ENCODE data around the gene AMDHD1. TPM values are rescaled to one million over a fixed set of nuclear protein-coding genes. Genes with fewer than 3 reads are reported as not detected.

AMDHD1 gene
- total RNA-seq, 8 experiments from 2014 or later, result 0.27 to 9.9 (median 1.2) TPM

- peak in 3 of 8 experiments; percentile 31 to 56 (median 52) for ATAC-seq (replicated peaks in 6 of 8)
- WGBS, 10 experiments, result 0 to 100% (median 39%) methylated on average over 1 to 3 of the region's 4 CpGs; no CpG with 5 or more reads in 3 of the 10 experiments
- H3K27ac ChIP-seq, result no peak overlapping the region
- in situ Hi-C loops (cut with MboI; ENCODE audit: low pct_unique_long_range_greater_than_20kb in 2 of 9, low sequenced_read_pairs in 9 of 9, unreplicated experiment in 9 of 9), result no loop called here
- no peak overlapping the region for H3K4me3 ChIP-seq
- peaks cover 10 to 11% of the 10 kb centered on the region in 2 donors for H3K4me1 ChIP-seq (replicated peaks in 1 of 2)
These were observed 29.8 kb downstream of the AMDHD1 start for GRCh38 chr12:95972832-95973456.

- ATAC-seq (replicated peaks in 6 of 8), result no peak
- Histone ChIP-seq H3K4me1 (replicated peaks in 1 of 2) (peaks cover 10 to 11% of the 10 kb centered on the region in 2 donors), H3K4me3 (no peak overlapping the region), H3K27ac (no peak overlapping the region)
- 84 to 100% (median 92%) methylated on average over 1 to 2 of the region's 2 CpGs; no CpG with 5 or more reads in 1 of the 10 experiments for WGBS, 10 experiments
- in situ Hi-C loops (cut with MboI; ENCODE audit: low pct_unique_long_range_greater_than_20kb in 2 of 9, low sequenced_read_pairs in 9 of 9, unreplicated experiment in 9 of 9), result no loop called here
These were observed 31.2 kb downstream of the AMDHD1 start for GRCh38 chr12:95974358-95974757.

GRCh38 chr12:95975491-95975890 lies 32.4 kb downstream of the AMDHD1 start:
- in situ Hi-C loops (cut with MboI; ENCODE audit: low pct_unique_long_range_greater_than_20kb in 2 of 9, low sequenced_read_pairs in 9 of 9, unreplicated experiment in 9 of 9), result loop anchor here in 2 of 9 experiments (25.0 kb wide), 2 partner anchors 363 to 388 kb away; no protein-coding TSS in a partner anchor
- Histone ChIP-seq H3K27ac (no peak overlapping the region), H3K4me3 (no peak overlapping the region), H3K4me1 (replicated peaks in 1 of 2) (peaks cover 10 to 11% of the 10 kb centered on the region in 2 donors)
- ATAC-seq (replicated peaks in 6 of 8), result no peak
- 53 to 100% (median 92%) methylated on average over 1 to 4 of the region's 4 CpGs for WGBS, 10 experiments

DNA sequence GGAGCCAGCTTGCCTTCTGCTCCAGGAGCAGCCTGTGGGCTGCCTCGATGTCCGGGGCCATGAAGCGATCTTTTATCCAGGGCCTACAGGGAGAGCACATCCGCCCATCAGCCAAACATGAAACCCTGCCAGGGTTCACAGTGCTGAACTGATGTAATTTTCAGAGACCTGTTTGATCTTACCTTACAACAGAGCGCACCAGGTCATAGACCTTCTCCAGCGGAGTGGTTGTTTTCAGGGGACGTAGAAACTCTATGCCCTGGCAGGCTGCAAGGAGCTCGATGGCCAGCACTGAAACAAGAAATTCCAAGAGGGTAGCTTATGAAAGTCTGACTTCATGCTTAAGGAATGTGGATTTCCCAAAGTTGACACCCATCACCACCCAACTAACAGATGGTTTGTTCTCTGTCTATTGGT lies 33.3 kb downstream of the AMDHD1 start:
- WGBS, 10 experiments, result 73 to 100% (median 90%) methylated on average over 1 to 8 of the region's 8 CpGs; no CpG with 5 or more reads in 2 of the 10 experiments
- ATAC-seq (replicated peaks in 6 of 8), result peak in 3 of 8 experiments; percentile 37 to 81 (median 54)
- H3K4me1 ChIP-seq (replicated peaks in 1 of 2), result peaks cover 10 to 11% of the 10 kb centered on the region in 2 donors
- in situ Hi-C loops (cut with MboI; ENCODE audit: low pct_unique_long_range_greater_than_20kb in 2 of 9, low sequenced_read_pairs in 9 of 9, unreplicated experiment in 9 of 9), result loop anchor here in 2 of 9 experiments (25.0 kb wide), 2 partner anchors 364 to 389 kb away; no protein-coding TSS in a partner anchor
- H3K27ac ChIP-seq, result no peak overlapping the region
- H3K4me3 ChIP-seq, result no peak overlapping the region

DNA sequence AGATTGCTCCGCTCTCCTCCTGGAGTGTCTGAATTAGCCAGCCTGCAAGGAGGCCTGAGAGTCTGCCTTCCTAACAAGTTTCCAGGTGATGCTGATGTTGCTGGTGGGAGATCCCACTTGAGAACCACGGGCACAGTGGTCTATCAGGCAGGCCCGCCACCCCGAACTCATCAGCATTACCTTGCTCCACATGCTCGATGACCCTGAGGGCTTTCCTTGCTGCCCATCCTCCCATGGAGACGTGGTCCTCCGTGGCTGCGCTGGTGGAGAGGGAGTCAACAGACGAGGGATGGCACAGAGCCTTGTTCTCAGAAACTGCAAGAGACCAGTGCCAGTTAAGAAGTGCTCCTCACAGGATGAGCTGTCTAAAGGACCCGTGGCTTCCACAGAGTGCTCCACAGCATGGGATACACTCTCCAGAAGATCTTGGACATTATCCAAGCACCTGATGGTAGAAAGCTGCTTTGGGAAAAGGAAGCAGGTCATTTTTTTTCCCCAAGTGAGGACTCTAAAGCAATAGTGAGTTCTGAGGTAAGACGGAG lies 34.7 kb downstream of the AMDHD1 start:
- in situ Hi-C loops (cut with MboI; ENCODE audit: low pct_unique_long_range_greater_than_20kb in 2 of 9, low sequenced_read_pairs in 9 of 9, unreplicated experiment in 9 of 9), result loop anchor here in 2 of 9 experiments (25.0 kb wide), 2 partner anchors 366 to 391 kb away; no protein-coding TSS in a partner anchor
- Histone ChIP-seq H3K4me1 (replicated peaks in 1 of 2) (peaks cover 6 to 8% of the 10 kb centered on the region in 2 donors), H3K27ac (no peak overlapping the region), H3K4me3 (no peak overlapping the region)
- WGBS, 10 experiments, result 54 to 100% (median 84%) methylated on average over 1 to 8 of the region's 11 CpGs; no CpG with 5 or more reads in 2 of the 10 experiments
- ATAC-seq (replicated peaks in 6 of 8), result no peak

GRCh38 chr12:95978351-95978750 lies 35.2 kb downstream of the AMDHD1 start:
- in situ Hi-C loops (cut with MboI; ENCODE audit: low pct_unique_long_range_greater_than_20kb in 2 of 9, low sequenced_read_pairs in 9 of 9, unreplicated experiment in 9 of 9), result loop anchor here in 2 of 9 experiments (25.0 kb wide), 2 partner anchors 366 to 391 kb away; no protein-coding TSS in a partner anchor
- 49 to 100% (median 81%) methylated on average over 2 to 5 of the region's 5 CpGs; no CpG with 5 or more reads in 1 of the 10 experiments for WGBS, 10 experiments

GRCh38 chr12:95978774-95979173 lies 35.6 kb downstream of the AMDHD1 start:
- in situ Hi-C loops (cut with MboI; ENCODE audit: low pct_unique_long_range_greater_than_20kb in 2 of 9, low sequenced_read_pairs in 9 of 9, unreplicated experiment in 9 of 9), result loop anchor here in 2 of 9 experiments (25.0 kb wide), 2 partner anchors 366 to 391 kb away; no protein-coding TSS in a partner anchor
- Histone ChIP-seq H3K27ac (no peak overlapping the region), H3K4me3 (no peak overlapping the region), H3K4me1 (replicated peaks in 1 of 2) (no peaks in the 10 kb centered on the region)
- ATAC-seq (replicated peaks in 6 of 8), result no peak
- 50 to 100% (median 90%) methylated on average over 1 to 3 of the region's 3 CpGs; no CpG with 5 or more reads in 3 of the 10 experiments for WGBS, 10 experiments

More at GRCh38 chr12:95978351-95978750, 35.2 kb downstream of the AMDHD1 start:
- ATAC-seq (replicated peaks in 6 of 8), result no peak
- Histone ChIP-seq H3K4me3 (no peak overlapping the region), H3K27ac (no peak overlapping the region), H3K4me1 (replicated peaks in 1 of 2) (peaks cover 1 to 3% of the 10 kb centered on the region in 2 donors)

- no peak for ATAC-seq (replicated peaks in 6 of 8)
- 64 to 100% (median 86%) methylated on average over 2 to 5 of the region's 5 CpGs; no CpG with 5 or more reads in 5 of the 10 experiments for WGBS, 10 experiments
- no peak overlapping the region for H3K27ac ChIP-seq
- no peak overlapping the region for H3K4me3 ChIP-seq
- in situ Hi-C loops (cut with MboI; ENCODE audit: low pct_unique_long_range_greater_than_20kb in 2 of 9, low sequenced_read_pairs in 9 of 9, unreplicated experiment in 9 of 9), result loop anchor here in 2 of 9 experiments (25.0 kb wide), 2 partner anchors 368 to 393 kb away; no protein-coding TSS in a partner anchor
- no peaks in the 10 kb centered on the region for H3K4me1 ChIP-seq (replicated peaks in 1 of 2)
These were observed 37.3 kb downstream of the AMDHD1 start for GRCh38 chr12:95980437-95980836.

DNA sequence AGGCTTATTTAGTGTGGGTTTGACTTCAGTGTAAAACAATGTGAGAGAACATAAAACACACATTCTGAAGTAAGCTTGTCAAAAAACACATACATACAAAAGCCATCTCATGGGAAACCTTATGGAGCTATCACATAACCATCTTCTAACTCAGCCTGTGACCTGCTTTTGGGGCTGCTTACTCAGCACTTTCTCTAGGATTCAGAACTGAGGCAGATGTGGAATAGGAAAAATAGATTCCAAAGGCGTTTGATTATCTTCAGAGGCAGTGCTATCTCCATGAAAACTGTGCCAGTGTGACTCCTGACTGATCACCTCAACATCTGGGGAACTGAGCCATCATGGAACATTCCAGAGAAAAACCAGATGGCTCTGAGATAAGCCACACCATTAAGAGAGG lies 39.5 kb downstream of the AMDHD1 start:
- 17 to 100% (median 46%) methylated on average over 1 of the region's 1 CpG; no CpG with 5 or more reads in 6 of the 10 experiments for WGBS, 10 experiments
- Histone ChIP-seq H3K27ac (no peak overlapping the region), H3K4me3 (no peak overlapping the region), H3K4me1 (replicated peaks in 1 of 2) (no peaks in the 10 kb centered on the region)
- in situ Hi-C loops (cut with MboI; ENCODE audit: low pct_unique_long_range_greater_than_20kb in 2 of 9, low sequenced_read_pairs in 9 of 9, unreplicated experiment in 9 of 9), result loop anchor here in 2 of 9 experiments (25.0 kb wide), 2 partner anchors 370 to 395 kb away; no protein-coding TSS in a partner anchor
- no peak for ATAC-seq (replicated peaks in 6 of 8)

DNA sequence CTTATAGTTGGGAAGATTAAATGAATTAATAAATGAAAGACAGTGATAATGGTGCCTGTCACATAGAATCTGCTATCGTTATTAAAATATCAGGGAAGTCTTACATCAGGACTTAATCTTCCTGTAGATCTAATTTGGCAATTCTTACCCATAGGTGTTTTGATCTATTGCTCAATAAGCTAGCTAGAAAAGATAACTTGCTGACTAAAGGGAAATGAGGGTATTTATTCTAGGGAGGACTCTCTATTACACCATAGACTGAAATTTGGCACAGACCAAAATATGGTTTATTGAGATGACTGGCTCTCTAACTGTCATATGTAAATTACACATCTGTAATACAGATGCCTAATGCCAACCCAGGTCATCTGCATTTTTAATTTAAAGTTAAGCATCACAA lies 41.6 kb downstream of the AMDHD1 start:
- H3K4me1 ChIP-seq (replicated peaks in 1 of 2), result peaks cover 0 to 2% of the 10 kb centered on the region in 2 donors
- no peak overlapping the region for H3K4me3 ChIP-seq
- peak in 3 of 8 experiments; percentile 23 to 38 (median 34) for ATAC-seq (replicated peaks in 6 of 8)
- no peak overlapping the region for H3K27ac ChIP-seq
- in situ Hi-C loops (cut with MboI; ENCODE audit: low pct_unique_long_range_greater_than_20kb in 2 of 9, low sequenced_read_pairs in 9 of 9, unreplicated experiment in 9 of 9), result loop anchor here in 2 of 9 experiments (25.0 kb wide), 2 partner anchors 372 to 397 kb away; no protein-coding TSS in a partner anchor
- WGBS, 10 experiments, result 38 to 100% (median 88%) methylated on average over 1 of the region's 1 CpG; no CpG with 5 or more reads in 2 of the 10 experiments

- Histone ChIP-seq H3K4me3 (no peak overlapping the region), H3K4me1 (replicated peaks in 1 of 2) (peaks cover 0 to 2% of the 10 kb centered on the region in 2 donors), H3K27ac (no peak overlapping the region)
- in situ Hi-C loops (cut with MboI; ENCODE audit: low pct_unique_long_range_greater_than_20kb in 2 of 9, low sequenced_read_pairs in 9 of 9, unreplicated experiment in 9 of 9), result loop anchor here in 2 of 9 experiments (25.0 kb wide), 2 partner anchors 375 to 400 kb away; no protein-coding TSS in a partner anchor
- no peak for ATAC-seq (replicated peaks in 6 of 8)
- 25 to 80% (median 67%) methylated on average over 3 to 10 of the region's 14 CpGs; no CpG with 5 or more reads in 1 of the 10 experiments for WGBS, 10 experiments
These were observed 43.8 kb downstream of the AMDHD1 start for GRCh38 chr12:95986635-95987570.

Measured in motor neuron (in vitro differentiated cells).